Panc1 (cell line): ENCODE measurements around the gene NBEAL1. TPM values are rescaled to one million over a fixed set of nuclear protein-coding genes. Genes with fewer than 3 reads are reported as not detected.
"Not testable (repeated sequence)": the region's sequence is repeated elsewhere in the genome, so short reads cannot be mapped to it uniquely, and the experiment has no call there.

Experiments used
- ATAC-seq: fragments of 200-7000 bp; cut with Tn5 transposase; 2 replicates; pipeline ENCODE4 v1.9.1; 2020; ENCODE audit warnings: mild to moderate bottlenecking, moderate library complexity
- BruUV-seq: library from RNA; stranded (reverse); fragments of 400-500 nt; replicated peaks from 2 replicates; lab custom pipeline; 2021; lab: Mats Ljungman, UMichigan
- CTCF ChIA-PET: fragments of 300-600 bp; sonication (Branson Sonifier 250); formaldehyde crosslinking; loops from one replicate; lab custom pipeline; 2022; ENCODE audit warnings: antibody characterized with exemption; lab: Charles Lee
- POLR2A ChIA-PET: fragments of 300-600 bp; sonication (Branson Sonifier 250); formaldehyde crosslinking; loops from one replicate; lab custom pipeline; 2022; ENCODE audit warnings: antibody characterized with exemption; lab: Charles Lee
- DNase-seq: peaks from one replicate; pipeline ENCODE4 v3.0.0-alpha.2; 2010; ENCODE audit warnings: low read depth, low spot score
- H3K27ac ChIP-seq: 2 replicates; pipeline ENCODE4 v1.5.1; 2011; ENCODE audit warnings: mild to moderate bottlenecking, low read length, inconsistent platforms
- H3K27me3 ChIP-seq: fragments of 200-500 bp; sonication (Bioruptor generic); 2 replicates; pipeline ENCODE4 v1.6.0; 2014; ENCODE audit warnings: low read length, inconsistent platforms; ENCODE audit not compliant: control insufficient read depth, insufficient read depth
- H3K36me3 ChIP-seq: fragments of 200-500 bp; sonication (Bioruptor generic); 2 replicates; pipeline ENCODE4 v1.5.1; 2014; ENCODE audit warnings: inconsistent platforms, mild to moderate bottlenecking, low read length, moderate library complexity; ENCODE audit not compliant: control insufficient read depth, insufficient read depth
- H3K4me1 ChIP-seq: 2 replicates; pipeline ENCODE4 v1.5.1; 2011; ENCODE audit warnings: inconsistent platforms, mild to moderate bottlenecking, low read length, moderate library complexity; ENCODE audit not compliant: control insufficient read depth, insufficient read depth
- H3K4me3 ChIP-seq, 2 experiments: 2 replicates each; pipeline ENCODE4 v1.5.1; 2011 to 2012; ENCODE audit warnings: low read depth in 2 of 2, low read length in 2 of 2, mild to moderate bottlenecking in 2 of 2, inconsistent platforms in 1 of 2, moderate library complexity in 1 of 2
- H3K9me3 ChIP-seq: fragments of 200-500 bp; sonication (Bioruptor generic); 2 replicates; pipeline ENCODE4 v1.5.1; 2014; ENCODE audit warnings: low read depth, mild to moderate bottlenecking, inconsistent platforms, low read length, moderate library complexity; ENCODE audit not compliant: control insufficient read depth, insufficient read depth
- POLR2AphosphoS5 ChIP-seq: IDR thresholded peaks from 2 replicates; pipeline ENCODE4 v1.6.1; 2012; ENCODE audit warnings: mild to moderate bottlenecking, low read depth, low read length, moderate library complexity
- SIN3A ChIP-seq: IDR thresholded peaks from 2 replicates; pipeline ENCODE4 v1.6.1; 2012; ENCODE audit warnings: low read depth, mild to moderate bottlenecking, low read length, moderate library complexity, borderline replicate concordance; ENCODE audit not compliant: insufficient read depth
- TCF7L2 ChIP-seq: IDR thresholded peaks from 2 replicates; pipeline ENCODE4 v1.6.1; 2011; ENCODE audit warnings: mild to moderate bottlenecking, low read depth, low read length, inconsistent platforms
- in situ Hi-C: cut with HindIII; loops from 2 replicates; pipeline ENCODE4 v1.10.0; 2016; ENCODE audit warnings: low sequenced_read_pairs, low pct_unique_long_range_greater_than_20kb
- intact Hi-C: fragments of 100-400 bp; cut with micrococcal nuclease; formaldehyde crosslinking; loops from one replicate; pipeline ENCODE4 v1.10.0; 2022; ENCODE audit not compliant: unreplicated experiment
- total RNA-seq: library from RNA; stranded (reverse); gene quantifications from one replicate; pipeline ENCODE4 v1.2.1, GENCODE V29; 2021; ENCODE audit not compliant: unreplicated experiment
- TF ChIP-seq, protein P1 (sequence below), 2 experiments: IDR thresholded peaks; 2 replicates each; pipeline ENCODE4 v1.6.1; 2011 to 2012; ENCODE audit warnings: low read depth in 2 of 2, control low read depth in 1 of 2, low read length in 1 of 2, mild to moderate bottlenecking in 1 of 2, moderate library complexity in 1 of 2; ENCODE audit not compliant: insufficient read depth in 1 of 2
- TF ChIP-seq, protein P2 (sequence below): fragments of 450-650 bp; IDR thresholded peaks from 2 replicates; pipeline ENCODE4 v1.5.1; 2017; ENCODE audit warnings: mild to moderate bottlenecking

The NBEAL1 gene
- total RNA-seq, 1 experiment from 2014 or later = 26.1 TPM

- no peaks in the 10 kb centered on the region for H3K27me3 ChIP-seq
- in situ Hi-C loops (no loop called here), intact Hi-C loops (no loop called here)
- H3K36me3 ChIP-seq = no peaks in the 10 kb centered on the region
- H3K4me3 ChIP-seq = no peak overlapping the region
- no peak for ATAC-seq
- CTCF ChIA-PET = no interaction called here
- POLR2A ChIA-PET = interaction anchor here (0.6 kb wide), 1 partner anchor 10 kb away, joined by 5 read pairs; no protein-coding TSS in a partner anchor
- TF ChIP-seq, protein P1, sequence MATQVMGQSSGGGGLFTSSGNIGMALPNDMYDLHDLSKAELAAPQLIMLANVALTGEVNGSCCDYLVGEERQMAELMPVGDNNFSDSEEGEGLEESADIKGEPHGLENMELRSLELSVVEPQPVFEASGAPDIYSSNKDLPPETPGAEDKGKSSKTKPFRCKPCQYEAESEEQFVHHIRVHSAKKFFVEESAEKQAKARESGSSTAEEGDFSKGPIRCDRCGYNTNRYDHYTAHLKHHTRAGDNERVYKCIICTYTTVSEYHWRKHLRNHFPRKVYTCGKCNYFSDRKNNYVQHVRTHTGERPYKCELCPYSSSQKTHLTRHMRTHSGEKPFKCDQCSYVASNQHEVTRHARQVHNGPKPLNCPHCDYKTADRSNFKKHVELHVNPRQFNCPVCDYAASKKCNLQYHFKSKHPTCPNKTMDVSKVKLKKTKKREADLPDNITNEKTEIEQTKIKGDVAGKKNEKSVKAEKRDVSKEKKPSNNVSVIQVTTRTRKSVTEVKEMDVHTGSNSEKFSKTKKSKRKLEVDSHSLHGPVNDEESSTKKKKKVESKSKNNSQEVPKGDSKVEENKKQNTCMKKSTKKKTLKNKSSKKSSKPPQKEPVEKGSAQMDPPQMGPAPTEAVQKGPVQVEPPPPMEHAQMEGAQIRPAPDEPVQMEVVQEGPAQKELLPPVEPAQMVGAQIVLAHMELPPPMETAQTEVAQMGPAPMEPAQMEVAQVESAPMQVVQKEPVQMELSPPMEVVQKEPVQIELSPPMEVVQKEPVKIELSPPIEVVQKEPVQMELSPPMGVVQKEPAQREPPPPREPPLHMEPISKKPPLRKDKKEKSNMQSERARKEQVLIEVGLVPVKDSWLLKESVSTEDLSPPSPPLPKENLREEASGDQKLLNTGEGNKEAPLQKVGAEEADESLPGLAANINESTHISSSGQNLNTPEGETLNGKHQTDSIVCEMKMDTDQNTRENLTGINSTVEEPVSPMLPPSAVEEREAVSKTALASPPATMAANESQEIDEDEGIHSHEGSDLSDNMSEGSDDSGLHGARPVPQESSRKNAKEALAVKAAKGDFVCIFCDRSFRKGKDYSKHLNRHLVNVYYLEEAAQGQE (IDR thresholded peaks at IDR 0.05; ENCODE audit: insufficient read depth in 1 of 2, low read depth in 2 of 2, low read length in 1 of 2) = no peak
- no peak for TF ChIP-seq SIN3A
- TF ChIP-seq POLR2AphosphoS5 = no peak
- TF ChIP-seq, protein P2, sequence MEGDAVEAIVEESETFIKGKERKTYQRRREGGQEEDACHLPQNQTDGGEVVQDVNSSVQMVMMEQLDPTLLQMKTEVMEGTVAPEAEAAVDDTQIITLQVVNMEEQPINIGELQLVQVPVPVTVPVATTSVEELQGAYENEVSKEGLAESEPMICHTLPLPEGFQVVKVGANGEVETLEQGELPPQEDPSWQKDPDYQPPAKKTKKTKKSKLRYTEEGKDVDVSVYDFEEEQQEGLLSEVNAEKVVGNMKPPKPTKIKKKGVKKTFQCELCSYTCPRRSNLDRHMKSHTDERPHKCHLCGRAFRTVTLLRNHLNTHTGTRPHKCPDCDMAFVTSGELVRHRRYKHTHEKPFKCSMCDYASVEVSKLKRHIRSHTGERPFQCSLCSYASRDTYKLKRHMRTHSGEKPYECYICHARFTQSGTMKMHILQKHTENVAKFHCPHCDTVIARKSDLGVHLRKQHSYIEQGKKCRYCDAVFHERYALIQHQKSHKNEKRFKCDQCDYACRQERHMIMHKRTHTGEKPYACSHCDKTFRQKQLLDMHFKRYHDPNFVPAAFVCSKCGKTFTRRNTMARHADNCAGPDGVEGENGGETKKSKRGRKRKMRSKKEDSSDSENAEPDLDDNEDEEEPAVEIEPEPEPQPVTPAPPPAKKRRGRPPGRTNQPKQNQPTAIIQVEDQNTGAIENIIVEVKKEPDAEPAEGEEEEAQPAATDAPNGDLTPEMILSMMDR = no peak
- TF ChIP-seq TCF7L2 = no peak
- no TSS peak for BruUV-seq
- no peaks in the 10 kb centered on the region for H3K9me3 ChIP-seq
- DNase-seq = no peak
- H3K4me1 ChIP-seq = no peaks in the 10 kb centered on the region
- H3K27ac ChIP-seq = no peak overlapping the region
Measured at GRCh38 chr2:202989749-202990148, 24.9 kb upstream of the NBEAL1 start.

DNA sequence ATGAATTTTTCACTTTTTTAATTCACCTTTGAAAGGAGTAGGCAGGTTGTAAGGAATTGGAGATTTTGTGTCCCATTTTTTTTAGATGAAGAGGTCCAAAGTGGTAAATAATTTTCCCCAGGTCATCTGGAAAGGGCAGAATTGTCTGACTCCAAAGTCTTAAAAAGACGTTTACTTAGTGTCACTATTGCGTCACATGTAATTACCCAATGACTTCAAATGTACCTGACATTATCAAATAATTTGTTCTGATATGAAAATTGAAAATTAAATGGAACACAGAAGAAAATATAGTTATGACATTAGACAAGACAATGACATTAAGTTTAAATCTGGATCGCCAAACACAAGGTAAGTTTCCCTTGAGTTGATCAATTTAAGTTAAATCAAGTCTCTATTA, 24.2 kb upstream of the NBEAL1 start:
- H3K4me3 ChIP-seq = no peak overlapping the region
- no peaks in the 10 kb centered on the region for H3K4me1 ChIP-seq
- no peak overlapping the region for H3K27ac ChIP-seq
- H3K36me3 ChIP-seq = no peaks in the 10 kb centered on the region
- POLR2A ChIA-PET = no interaction called here
- intact Hi-C loops = no loop called here
- H3K27me3 ChIP-seq = no peaks in the 10 kb centered on the region
- no peak for ATAC-seq
- no peak for TF ChIP-seq SIN3A
- no peak for TF ChIP-seq POLR2AphosphoS5
- TF ChIP-seq, protein P1 (IDR thresholded peaks at IDR 0.05; ENCODE audit: insufficient read depth in 1 of 2, low read depth in 2 of 2, low read length in 1 of 2) = no peak
- TF ChIP-seq, protein P2 = no peak
- TF ChIP-seq TCF7L2 = no peak
- in situ Hi-C loops = no loop called here
- BruUV-seq = no TSS peak
- CTCF ChIA-PET = no interaction called here
- no peak for DNase-seq
- no peaks in the 10 kb centered on the region for H3K9me3 ChIP-seq

GRCh38 chr2:202997113-202997512, 17.6 kb upstream of the NBEAL1 start:
- H3K4me1 ChIP-seq, CTCF ChIA-PET, H3K4me3 ChIP-seq, H3K9me3 ChIP-seq, in situ Hi-C loops, H3K27me3 ChIP-seq, H3K27ac ChIP-seq, intact Hi-C loops, BruUV-seq, DNase-seq, POLR2A ChIA-PET, H3K36me3 ChIP-seq, ATAC-seq: not testable (repeated sequence)
